ENCODE results near the gene MIPOL1.

The MIPOL1 gene

GRCh38 chr14:37194698-37195097 is 3.0 kb upstream of the MIPOL1 start:
- DNase-seq (ENCODE audit: extremely low read depth, low read depth) = no peak
- TF ChIP-seq CTCF (IDR thresholded peaks at IDR 0.05; ENCODE audit: low read depth, low read length) = no peak

GRCh38 chr14:37195327-37195726 is 2.4 kb upstream of the MIPOL1 start:
- DNase-seq (ENCODE audit: extremely low read depth, low read depth) = no peak
- no peak for TF ChIP-seq CTCF (IDR thresholded peaks at IDR 0.05; ENCODE audit: low read depth, low read length)

- no peak for TF ChIP-seq CTCF (IDR thresholded peaks at IDR 0.05; ENCODE audit: low read depth, low read length)
- no peak for DNase-seq (ENCODE audit: extremely low read depth, low read depth)
Measured at GRCh38 chr14:37196604-37197420, 925 bp upstream of the MIPOL1 start.

GRCh38 chr14:37198273-37198598 is 499 bp downstream of the MIPOL1 start:
- no peak for TF ChIP-seq CTCF (IDR thresholded peaks at IDR 0.05; ENCODE audit: low read depth, low read length)

GRCh38 chr14:37198907-37199306 is 1.2 kb downstream of the MIPOL1 start:
- no peak for TF ChIP-seq CTCF (IDR thresholded peaks at IDR 0.05; ENCODE audit: low read depth, low read length)
- no peak for DNase-seq (ENCODE audit: extremely low read depth, low read depth)

More at GRCh38 chr14:37198273-37198598, 499 bp downstream of the MIPOL1 start:
- DNase-seq (ENCODE audit: extremely low read depth, low read depth) = no peak

GRCh38 chr14:37201724-37202123 is 4.0 kb downstream of the MIPOL1 start:
- no peak for TF ChIP-seq CTCF (IDR thresholded peaks at IDR 0.05; ENCODE audit: low read depth, low read length)
- DNase-seq (ENCODE audit: extremely low read depth, low read depth) = no peak

- no peak for DNase-seq (ENCODE audit: extremely low read depth, low read depth)
- TF ChIP-seq CTCF (IDR thresholded peaks at IDR 0.05; ENCODE audit: low read depth, low read length) = no peak
Measured at GRCh38 chr14:37202265-37202664, 4.5 kb downstream of the MIPOL1 start.
